ENCODE results near the gene FLNA. TPM values are rescaled to one million over a fixed set of nuclear protein-coding genes. Genes with fewer than 3 reads are reported as not detected.
"Not testable (repeated sequence)": the region's sequence is repeated elsewhere in the genome, so short reads cannot be mapped to it uniquely, and the experiment has no call there.

The FLNA gene
- total RNA-seq, 4 donors from 2014 or later, result 23.9 to 128 (median 88.9) TPM

DNA sequence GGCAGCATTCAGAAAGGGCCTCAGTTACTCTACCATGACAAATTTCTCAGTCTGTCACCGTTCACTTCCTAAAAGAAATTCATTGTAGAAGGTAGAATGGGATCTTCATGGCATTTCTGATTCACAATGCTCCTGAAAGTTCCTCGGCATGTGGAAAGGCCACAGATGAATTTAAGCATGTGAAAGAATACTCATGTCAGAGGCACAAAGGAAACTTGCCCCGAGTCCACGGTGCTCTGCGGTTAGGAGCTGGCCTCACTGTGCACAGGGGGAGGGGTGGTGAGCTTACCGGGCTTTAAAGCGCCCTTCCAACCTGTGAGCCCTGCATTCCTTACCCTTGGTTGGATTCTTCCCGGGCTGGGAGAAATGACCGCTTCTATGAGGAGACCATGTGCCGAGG, 69.6 kb downstream of the FLNA start:
- H3K9me3 ChIP-seq, result no peaks in the 10 kb centered on the region
- H3K36me3 ChIP-seq, result no peaks in the 10 kb centered on the region
- no peak overlapping the region for H3K27ac ChIP-seq
- intact Hi-C loops (cut with DNase I; ENCODE audit: low total_unique reads), result no loop called here
- ATAC-seq, result no peak
- H3K4me3 ChIP-seq, result no peak overlapping the region
- in situ Hi-C loops (cut with MboI; ENCODE audit: low sequenced_read_pairs in 4 of 4), result no loop called here
- H3K4me1 ChIP-seq, result no peaks in the 10 kb centered on the region
- TF ChIP-seq, protein P1, sequence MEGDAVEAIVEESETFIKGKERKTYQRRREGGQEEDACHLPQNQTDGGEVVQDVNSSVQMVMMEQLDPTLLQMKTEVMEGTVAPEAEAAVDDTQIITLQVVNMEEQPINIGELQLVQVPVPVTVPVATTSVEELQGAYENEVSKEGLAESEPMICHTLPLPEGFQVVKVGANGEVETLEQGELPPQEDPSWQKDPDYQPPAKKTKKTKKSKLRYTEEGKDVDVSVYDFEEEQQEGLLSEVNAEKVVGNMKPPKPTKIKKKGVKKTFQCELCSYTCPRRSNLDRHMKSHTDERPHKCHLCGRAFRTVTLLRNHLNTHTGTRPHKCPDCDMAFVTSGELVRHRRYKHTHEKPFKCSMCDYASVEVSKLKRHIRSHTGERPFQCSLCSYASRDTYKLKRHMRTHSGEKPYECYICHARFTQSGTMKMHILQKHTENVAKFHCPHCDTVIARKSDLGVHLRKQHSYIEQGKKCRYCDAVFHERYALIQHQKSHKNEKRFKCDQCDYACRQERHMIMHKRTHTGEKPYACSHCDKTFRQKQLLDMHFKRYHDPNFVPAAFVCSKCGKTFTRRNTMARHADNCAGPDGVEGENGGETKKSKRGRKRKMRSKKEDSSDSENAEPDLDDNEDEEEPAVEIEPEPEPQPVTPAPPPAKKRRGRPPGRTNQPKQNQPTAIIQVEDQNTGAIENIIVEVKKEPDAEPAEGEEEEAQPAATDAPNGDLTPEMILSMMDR (IDR thresholded peaks at IDR 0.05 in 4 of 5, conservative IDR thresholded peaks at IDR 0.05 in 1 of 5), result no peak
- no peak for TF ChIP-seq POLR2A (IDR thresholded peaks at IDR 0.05)
- no peak for DNase-seq
- no peaks in the 10 kb centered on the region for H3K27me3 ChIP-seq

- no peak for TF ChIP-seq POLR2A (IDR thresholded peaks at IDR 0.05)
- TF ChIP-seq, protein P1 (IDR thresholded peaks at IDR 0.05 in 4 of 5, conservative IDR thresholded peaks at IDR 0.05 in 1 of 5), result no peak
- Histone ChIP-seq H3K4me1 (no peaks in the 10 kb centered on the region), H3K27ac (no peak overlapping the region), H3K27me3 (no peaks in the 10 kb centered on the region), H3K4me3 (no peak overlapping the region), H3K9me3 (no peaks in the 10 kb centered on the region), H3K36me3 (no peaks in the 10 kb centered on the region)
- in situ Hi-C loops (cut with MboI; ENCODE audit: low sequenced_read_pairs in 4 of 4) (no loop called here), intact Hi-C loops (cut with DNase I; ENCODE audit: low total_unique reads) (no loop called here)
- no peak for DNase-seq
- no peak for ATAC-seq
Measured at GRCh38 chrX:154303476-154303875, 71.0 kb downstream of the FLNA start.

- H3K27me3 ChIP-seq; H3K9me3 ChIP-seq; H3K36me3 ChIP-seq; H3K27ac ChIP-seq; DNase-seq; ATAC-seq; intact Hi-C loops (cut with DNase I; ENCODE audit: low total_unique reads); in situ Hi-C loops (cut with MboI; ENCODE audit: low sequenced_read_pairs in 4 of 4); H3K4me3 ChIP-seq; H3K4me1 ChIP-seq: not testable (repeated sequence)
Measured at GRCh38 chrX:154302998-154303397, 71.4 kb downstream of the FLNA start.

GRCh38 chrX:154300816-154301215, 73.6 kb downstream of the FLNA start:
- intact Hi-C loops (cut with DNase I; ENCODE audit: low total_unique reads), result no loop called here
- Histone ChIP-seq H3K27me3 (no peaks in the 10 kb centered on the region), H3K4me3 (no peak overlapping the region), H3K4me1 (no peaks in the 10 kb centered on the region), H3K27ac (no peak overlapping the region), H3K9me3 (no peaks in the 10 kb centered on the region), H3K36me3 (no peaks in the 10 kb centered on the region)
- no peak for TF ChIP-seq POLR2A (IDR thresholded peaks at IDR 0.05)
- no peak for ATAC-seq
- no peak for DNase-seq
- in situ Hi-C loops (cut with MboI; ENCODE audit: low sequenced_read_pairs in 4 of 4), result no loop called here

Other genes starting within 250 kb of the FLNA start
- gene OPN1LW, start 230.4 kb downstream of the FLNA start, total RNA-seq, result not detected
- not detected for gene OPN1MW, start 192.0 kb downstream of the FLNA start, total RNA-seq
- gene OPN1MW2, start 154.9 kb downstream of the FLNA start, total RNA-seq, result not detected
- gene OPN1MW3, start 117.1 kb downstream of the FLNA start, total RNA-seq, result not detected
- gene TEX28, start 79.5 kb downstream of the FLNA start, total RNA-seq, result not detected
- under 1 TPM in 3 of 4 donors, not detected in 1; 0.09 to 0.36 (median 0.10) TPM for gene TKTL1, start 78.8 kb downstream of the FLNA start, total RNA-seq
- 10 to 100 TPM; 36.2 to 61.5 (median 53.2) TPM for gene EMD, start 4.7 kb upstream of the FLNA start, total RNA-seq
- 1,000 to 10,000 TPM; 3,899 to 6,066 (median 5,720) TPM for gene RPL10, start 23.7 kb upstream of the FLNA start, total RNA-seq
- 100 to 1,000 TPM in 3 of 4 donors, 10 to 100 TPM in 1; 88.4 to 148 (median 116) TPM for gene DNASE1L1, start 34.6 kb upstream of the FLNA start, total RNA-seq
- 10 to 100 TPM; 17.6 to 28.3 (median 20.1) TPM for gene TAFAZZIN, start 36.9 kb upstream of the FLNA start, total RNA-seq
- gene ATP6AP1, start 54.0 kb upstream of the FLNA start, total RNA-seq, result 10 to 100 TPM; 16.7 to 37.8 (median 26.2) TPM
- 10 to 100 TPM; 19.8 to 54.5 (median 39.0) TPM for gene GDI1, start 62.5 kb upstream of the FLNA start, total RNA-seq
- gene FAM50A, start 69.5 kb upstream of the FLNA start, total RNA-seq, result 10 to 100 TPM; 30.9 to 55.4 (median 45.3) TPM
- gene PLXNA3, start 83.6 kb upstream of the FLNA start, total RNA-seq, result 10 to 100 TPM in 1 of 4 donors, 1 to 10 TPM in 3; 1.2 to 10.7 (median 2.8) TPM
- 10 to 100 TPM; 26.0 to 72.5 (median 29.3) TPM for gene LAGE3, start 104.6 kb upstream of the FLNA start, total RNA-seq
- 100 to 1,000 TPM in 1 of 4 donors, 10 to 100 TPM in 3; 54.6 to 116 (median 79.8) TPM for gene UBL4A, start 112.0 kb upstream of the FLNA start, total RNA-seq
- 10 to 100 TPM; 11.8 to 33.3 (median 21.0) TPM for gene SLC10A3, start 116.0 kb upstream of the FLNA start, total RNA-seq
- 10 to 100 TPM; 28.3 to 44.5 (median 37.8) TPM for gene FAM3A, start 141.6 kb upstream of the FLNA start, total RNA-seq
- 10 to 100 TPM in 1 of 4 donors, 1 to 10 TPM in 3; 1.5 to 23.9 (median 7.6) TPM for gene G6PD, start 172.2 kb upstream of the FLNA start, total RNA-seq
- gene IKBKG, start 173.0 kb upstream of the FLNA start, total RNA-seq, result 10 to 100 TPM in 3 of 4 donors, 1 to 10 TPM in 1; 8.8 to 17.5 (median 11.6) TPM
- gene CTAG1A, start 210.5 kb upstream of the FLNA start, total RNA-seq, result not detected
- gene CTAG1B, start 244.6 kb upstream of the FLNA start, total RNA-seq, result not detected